HepG2 (cell line): ENCODE measurements around the gene FBP1. TPM values are rescaled to one million over a fixed set of nuclear protein-coding genes. Genes with fewer than 3 reads are reported as not detected.

Experiments
- ATAC-seq: fragments of 200-7000 bp; cut with Tn5 transposase; 3 replicates; pipeline ENCODE4 v1.9.1; 2020; ENCODE audit warnings: mild to moderate bottlenecking, moderate library complexity
- BruUV-seq: library from RNA; stranded (reverse); fragments of 400-500 nt; replicated peaks from 2 replicates; lab custom pipeline; 2021; lab: Mats Ljungman, UMichigan
- CTCF ChIA-PET: fragments of 300-600 bp; formaldehyde crosslinking; extraction: SDS; loops from one replicate; lab custom pipeline; 2021; ENCODE audit warnings: low total read pairs, inconsistent platforms, low intra/inter-chr PET ratio; lab: Yijun Ruan, JAX
- POLR2A ChIA-PET: fragments of 350-600 bp; sonication (Branson Sonifier 250); formaldehyde crosslinking; loops from one replicate; lab custom pipeline; 2020; ENCODE audit warnings: antibody characterized with exemption, inconsistent platforms; lab: Yijun Ruan, JAX
- DNase-seq: peaks from one replicate; pipeline ENCODE4 v3.0.0-alpha.2; 2015; ENCODE audit warnings: low spot score
- FAIRE-seq: peaks from 3 replicates; lab custom pipeline; 2011; peaks lifted over from hg19 to GRCh38; lab: Jason Lieb, UNC
- H2AFZ ChIP-seq: one replicate; pipeline ENCODE4 v1.6.1; 2011; ENCODE audit warnings: low read length, inconsistent platforms
- H3K27ac ChIP-seq: fragments of 300-600 bp; 3 replicates; pipeline ENCODE4 v1.8.0; 2011; ENCODE audit warnings: mixed run types, mild to moderate bottlenecking, mixed read lengths, low read length, inconsistent platforms; ENCODE audit not compliant: insufficient read depth; ENCODE audit errors: extremely low read length
- H3K27me3 ChIP-seq, 2 experiments: fragments of 200-600 bp in 1 of 2; 2 replicates in 1 of 2; 3 replicates in 1 of 2; pipeline versions ENCODE4 v1.6.0 to v1.8.0; 2011; ENCODE audit warnings: low read length in 2 of 2, mild to moderate bottlenecking in 2 of 2, moderate library complexity in 2 of 2, inconsistent platforms in 1 of 2; ENCODE audit not compliant: insufficient read depth in 2 of 2, control insufficient read depth in 1 of 2
- H3K36me3 ChIP-seq, 2 experiments: fragments of 200-600 bp in 1 of 2; replicated peaks in 1 of 2; 2 replicates in 1 of 2; 3 replicates in 1 of 2; pipeline versions ENCODE4 v1.5.1 to v1.8.0; 2011; ENCODE audit warnings: low read length in 2 of 2, inconsistent platforms in 1 of 2; ENCODE audit not compliant: insufficient read depth in 2 of 2, control insufficient read depth in 1 of 2
- H3K4me1 ChIP-seq: 2 replicates; pipeline ENCODE4 v1.5.1; 2012; ENCODE audit warnings: low read length, inconsistent platforms; ENCODE audit not compliant: insufficient read depth
- H3K4me2 ChIP-seq: 2 replicates; pipeline ENCODE4 v1.6.0; 2011; ENCODE audit warnings: low read depth, low read length, inconsistent platforms
- H3K4me3 ChIP-seq, 3 experiments: fragments of 200-600 bp in 1 of 3; sonication (generic), shearing (Covaris generic) in 1 of 3; replicated peaks in 1 of 3; 2 replicates each; pipeline ENCODE4 v1.5.1; 2011 to 2016; ENCODE audit warnings: low read length in 3 of 3, inconsistent platforms in 2 of 3, low read depth in 2 of 3, mild to moderate bottlenecking in 2 of 3, control low read depth in 1 of 3, mixed read lengths in 1 of 3; ENCODE audit not compliant: insufficient read depth in 1 of 3
- H3K79me2 ChIP-seq: one replicate; pipeline ENCODE4 v1.6.1; 2011; ENCODE audit warnings: low read length, inconsistent platforms; ENCODE audit not compliant: insufficient read depth
- H3K9ac ChIP-seq: 2 replicates; pipeline ENCODE4 v1.6.0; 2011; ENCODE audit warnings: mild to moderate bottlenecking, low read depth, low read length, inconsistent platforms; ENCODE audit not compliant: insufficient read depth
- H3K9me3 ChIP-seq: 2 replicates; pipeline ENCODE4 v1.5.1; 2012; ENCODE audit warnings: mild to moderate bottlenecking, low read length
- H4K20me1 ChIP-seq: 2 replicates; pipeline ENCODE4 v1.6.0; 2011; ENCODE audit warnings: inconsistent platforms, mild to moderate bottlenecking, low read length, moderate library complexity; ENCODE audit not compliant: insufficient read depth
- ATF2 ChIP-seq: sonication (generic); formaldehyde crosslinking; IDR thresholded peaks from 2 replicates; pipeline ENCODE4 v1.4.0; 2020; ENCODE audit warnings: missing genetic modification reagents
- CENPX ChIP-seq: sonication (generic); formaldehyde crosslinking; IDR thresholded peaks from 2 replicates; pipeline ENCODE4 v1.9.0; 2021; ENCODE audit warnings: mild to moderate bottlenecking, missing genetic modification reagents, moderate library complexity
- GATA4 ChIP-seq: sonication (generic); IDR thresholded peaks from 2 replicates; pipeline ENCODE4 v1.6.1; 2016; ENCODE audit warnings: antibody characterized with exemption, low read depth, borderline replicate concordance
- GFI1 ChIP-seq: sonication (generic); formaldehyde crosslinking; IDR thresholded peaks from 2 replicates; pipeline ENCODE4 v1.5.0; 2020; ENCODE audit warnings: missing genetic modification reagents, mild to moderate bottlenecking, borderline replicate concordance
- KAT2B ChIP-seq: fragments of 150-350 bp; IDR thresholded peaks from 2 replicates; pipeline ENCODE4 v1.6.1; 2014; ENCODE audit warnings: low read depth, low read length, borderline replicate concordance
- MEF2D ChIP-seq: sonication (generic); formaldehyde crosslinking; IDR thresholded peaks from 2 replicates; pipeline ENCODE4 v1.5.1; 2020; ENCODE audit warnings: mild to moderate bottlenecking, missing genetic modification reagents
- NFRKB ChIP-seq: fragments of 450-650 bp; IDR thresholded peaks from 2 replicates; pipeline ENCODE4 v1.6.1; 2017
- RBFOX2 ChIP-seq: fragments of 200-400 bp; formaldehyde crosslinking; IDR thresholded peaks from 2 replicates; pipeline ENCODE4 v1.6.1; 2017; ENCODE audit warnings: low read depth, mild to moderate bottlenecking, low read length
- TRIM24 ChIP-seq: sonication (generic); formaldehyde crosslinking; IDR thresholded peaks from 2 replicates; pipeline ENCODE4 v1.8.0; 2022; ENCODE audit warnings: mild to moderate bottlenecking, missing genetic modification reagents
- ZFP62 ChIP-seq: sonication (generic); formaldehyde crosslinking; IDR thresholded peaks from 2 replicates; pipeline ENCODE4 v1.4.0; 2020; ENCODE audit warnings: missing genetic modification reagents
- ZIK1 ChIP-seq: sonication (generic); formaldehyde crosslinking; IDR thresholded peaks from 2 replicates; pipeline ENCODE4 v1.5.0; 2020; ENCODE audit warnings: mild to moderate bottlenecking, low read depth, missing genetic modification reagents, borderline replicate concordance
- ZNF274 ChIP-seq: sonication (generic); formaldehyde crosslinking; IDR thresholded peaks from 2 replicates; pipeline ENCODE4 v1.5.1; 2020; ENCODE audit warnings: mild to moderate bottlenecking, missing genetic modification reagents
- ZNF788 ChIP-seq: sonication (generic); formaldehyde crosslinking; IDR thresholded peaks from 2 replicates; pipeline ENCODE4 v1.5.0; 2020; ENCODE audit warnings: mild to moderate bottlenecking, missing genetic modification reagents, borderline replicate concordance
- ZNF850 ChIP-seq: sonication (generic); formaldehyde crosslinking; conservative IDR thresholded peaks from 2 replicates; pipeline ENCODE4 v1.9.0; 2021; ENCODE audit warnings: mild to moderate bottlenecking, missing genetic modification reagents
- WGBS: methylation state at CpG from one replicate; pipeline ENCODE4 v1.1.6; 2017; ENCODE audit warnings: low lambda C conversion rate; 5-methylcytosine and 5-hydroxymethylcytosine counted together
- in situ Hi-C: cut with HindIII; loops from 2 replicates; pipeline ENCODE4 v1.10.0; 2017; ENCODE audit warnings: low pct_unique_long_range_greater_than_20kb; ENCODE audit not compliant: extremely low pct_ligation_motif_present
- intact Hi-C: fragments of 100-400 bp; cut with micrococcal nuclease; formaldehyde crosslinking; loops from one replicate; pipeline ENCODE4 v1.10.0; 2022; ENCODE audit not compliant: unreplicated experiment
- polyA plus RNA-seq, 8 experiments: library from polyadenylated mRNA; depleted of rRNA in 3 of 8; stranded (reverse) in 7 of 8; unstranded in 1 of 8; fragments of >200 nt; fragmentation: Illumina TruSeq in 4 of 8; extraction: Trizol in 4 of 8; gene quantifications; 2 replicates each; pipeline versions ENCODE4 v1.2.1 to v1.2.3, GENCODE V29; 2011 to 2016; ENCODE audit warnings: low read depth in 4 of 8, missing spikeins in 1 of 8, mixed read lengths in 1 of 8; ENCODE audit not compliant: insufficient read depth in 1 of 8
- total RNA-seq, 5 experiments: library from RNA; depleted of rRNA; stranded (reverse); fragments of >200 nt; fragmentation: Illumina TruSeq; extraction: Trizol; gene quantifications; 2 replicates each; pipeline ENCODE4 v1.2.3, GENCODE V29; 2016; ENCODE audit warnings: low read depth in 1 of 5
- TF ChIP-seq, protein P1 (sequence below): sonication (generic); formaldehyde crosslinking; IDR thresholded peaks from 2 replicates; pipeline ENCODE4 v1.4.0; 2020; ENCODE audit warnings: missing genetic modification reagents

Gene FBP1
- total and polyA plus RNA-seq, 2 of the 13 experiments (the other 11 are each of a cell fraction or from before 2014, with no cell fraction given): 0.29 to 0.53 TPM

DNA sequence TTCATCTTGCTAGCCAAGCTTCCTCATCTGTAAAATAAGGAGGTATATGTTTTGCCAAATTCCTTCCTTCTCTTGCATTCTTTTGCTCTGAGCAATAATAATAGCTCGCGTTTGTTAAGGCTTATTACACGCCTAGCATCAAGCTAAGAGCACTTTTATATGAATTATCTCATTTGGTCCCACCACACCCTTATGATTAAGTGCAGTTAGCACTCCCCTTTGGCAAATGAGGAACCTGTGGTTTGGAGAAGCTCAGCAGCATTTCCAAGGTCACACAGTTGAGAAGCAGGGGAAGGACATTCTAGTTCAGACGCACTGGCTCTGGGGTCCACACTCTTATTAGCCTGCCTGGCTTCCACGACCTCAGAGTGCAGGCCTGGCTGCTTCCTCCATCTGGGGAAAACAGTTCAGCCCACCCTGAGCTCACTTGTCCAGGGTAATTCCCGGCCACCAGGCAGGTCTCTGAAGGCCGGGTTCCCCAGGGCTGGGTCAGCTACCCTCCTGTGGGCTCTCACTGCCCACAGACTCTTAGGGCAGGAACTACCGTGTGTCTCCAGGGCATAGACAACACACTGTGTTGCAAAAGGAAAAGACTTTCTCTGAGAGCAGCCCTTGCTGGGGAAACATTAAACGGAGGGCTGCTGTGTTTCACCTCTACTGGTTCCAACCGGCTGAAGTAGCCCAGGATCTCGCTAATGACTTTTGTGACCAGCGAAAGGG is 9.9 kb upstream of the FBP1 start:
- no TSS peak for BruUV-seq
- no peak overlapping the region for H2AFZ ChIP-seq
- H3K4me2 ChIP-seq: no peak overlapping the region
- CTCF ChIA-PET: no interaction called here
- no peaks in the 10 kb centered on the region for H3K9me3 ChIP-seq
- H3K9ac ChIP-seq: no peak overlapping the region
- no peak for DNase-seq
- no peak for TF ChIP-seq ZIK1 (CRISPR knock-in tag)
- TF ChIP-seq ATF2 (CRISPR knock-in tag): no peak
- no peak for TF ChIP-seq TRIM24
- TF ChIP-seq NFRKB: no peak
- TF ChIP-seq, all 625 proteins: peak for 0
- Histone ChIP-seq H3K79me2 (no peaks in the 10 kb centered on the region), H4K20me1 (no peaks in the 10 kb centered on the region), H3K4me3 (no peak overlapping the region), H3K36me3 (no peaks in the 10 kb centered on the region), H3K27me3 (peaks cover 0 to 14% of the 10 kb centered on the region in 2 experiments; a peak in 2 of 5 replicates), H3K27ac (no peak overlapping the region), H3K4me1 (peaks cover 6% of the 10 kb centered on the region; the same call in 1 of the 2 replicates)
- intact Hi-C loops: no loop called here
- POLR2A ChIA-PET: no interaction called here
- FAIRE-seq: no peak
- in situ Hi-C loops: no loop called here
- WGBS: 36% methylated on average over 12 of the region's 12 CpGs
- ATAC-seq: no peak

- no peak for DNase-seq
- no peak for ATAC-seq
- TF ChIP-seq GATA4 (no peak), ZNF788 (CRISPR knock-in tag) (no peak), CENPX (CRISPR knock-in tag) (no peak), ZNF274 (CRISPR knock-in tag) (no peak), RBFOX2 (no peak), ZFP62 (CRISPR knock-in tag) (no peak), KAT2B (no peak), ZNF850 (CRISPR knock-in tag) (no peak), GFI1 (CRISPR knock-in tag) (no peak), MEF2D (CRISPR knock-in tag) (no peak)
- TF ChIP-seq, protein P1, sequence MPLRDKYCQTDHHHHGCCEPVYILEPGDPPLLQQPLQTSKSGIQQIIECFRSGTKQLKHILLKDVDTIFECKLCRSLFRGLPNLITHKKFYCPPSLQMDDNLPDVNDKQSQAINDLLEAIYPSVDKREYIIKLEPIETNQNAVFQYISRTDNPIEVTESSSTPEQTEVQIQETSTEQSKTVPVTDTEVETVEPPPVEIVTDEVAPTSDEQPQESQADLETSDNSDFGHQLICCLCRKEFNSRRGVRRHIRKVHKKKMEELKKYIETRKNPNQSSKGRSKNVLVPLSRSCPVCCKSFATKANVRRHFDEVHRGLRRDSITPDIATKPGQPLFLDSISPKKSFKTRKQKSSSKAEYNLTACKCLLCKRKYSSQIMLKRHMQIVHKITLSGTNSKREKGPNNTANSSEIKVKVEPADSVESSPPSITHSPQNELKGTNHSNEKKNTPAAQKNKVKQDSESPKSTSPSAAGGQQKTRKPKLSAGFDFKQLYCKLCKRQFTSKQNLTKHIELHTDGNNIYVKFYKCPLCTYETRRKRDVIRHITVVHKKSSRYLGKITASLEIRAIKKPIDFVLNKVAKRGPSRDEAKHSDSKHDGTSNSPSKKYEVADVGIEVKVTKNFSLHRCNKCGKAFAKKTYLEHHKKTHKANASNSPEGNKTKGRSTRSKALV (CRISPR knock-in tag): no peak
- H3K9ac ChIP-seq: no peak overlapping the region
- no peak overlapping the region for H3K4me3 ChIP-seq
- H3K36me3 ChIP-seq: no peaks in the 10 kb centered on the region
- in situ Hi-C loops: no loop called here
- ChIA-PET POLR2A (no interaction called here), CTCF (no interaction called here)
- no peak for FAIRE-seq
- BruUV-seq: no TSS peak
- 49% methylated on average over 2 of the region's 2 CpGs for WGBS
- no peaks in the 10 kb centered on the region for H3K79me2 ChIP-seq
- no peak overlapping the region for H2AFZ ChIP-seq
- intact Hi-C loops: no loop called here
- H3K4me2 ChIP-seq: no peak overlapping the region
- no peaks in the 10 kb centered on the region for H3K9me3 ChIP-seq
- peaks cover 0 to 10% of the 10 kb centered on the region in 2 experiments; a peak in 1 of 5 replicates for H3K27me3 ChIP-seq
- H3K27ac ChIP-seq: no peak overlapping the region
- peaks cover 15% of the 10 kb centered on the region; the same call in 1 of the 2 replicates for H3K4me1 ChIP-seq
- H4K20me1 ChIP-seq: no peaks in the 10 kb centered on the region
These were observed 8.9 kb upstream of the FBP1 start for GRCh38 chr9:94648185-94648584.
